T-helper 1 cell (primary cell): ENCODE data around the gene SMURF1.

Source experiments
- DNase-seq, 5 donors: peaks; one replicate each; pipeline ENCODE4 v3.0.0-alpha.2; 2012 to 2020

SMURF1 gene

GRCh38 chr7:99002827-99003212 lies 141.1 kb downstream of the SMURF1 start:
- DNase-seq = no peak

- no peak for DNase-seq
Observed at GRCh38 chr7:99002148-99002826, 141.6 kb downstream of the SMURF1 start.

GRCh38 chr7:99001482-99002147 lies 142.3 kb downstream of the SMURF1 start:
- DNase-seq = no peak

GRCh38 chr7:99000904-99001465 lies 142.9 kb downstream of the SMURF1 start:
- no peak for DNase-seq

GRCh38 chr7:99000196-99000903 lies 143.6 kb downstream of the SMURF1 start:
- no peak for DNase-seq

- no peak for DNase-seq
Observed at GRCh38 chr7:98998821-98999725, 144.8 kb downstream of the SMURF1 start.

GRCh38 chr7:98997846-98998245 lies 146.1 kb downstream of the SMURF1 start:
- DNase-seq = no peak

- no peak for DNase-seq
Observed at GRCh38 chr7:98996150-98996552, 147.8 kb downstream of the SMURF1 start.

GRCh38 chr7:98995523-98996149 lies 148.3 kb downstream of the SMURF1 start:
- DNase-seq = no peak

- no peak for DNase-seq
Observed at GRCh38 chr7:98995111-98995510, 148.8 kb downstream of the SMURF1 start.

GRCh38 chr7:98994046-98994944 lies 149.6 kb downstream of the SMURF1 start:
- DNase-seq = no peak

GRCh38 chr7:98993024-98993897 lies 150.6 kb downstream of the SMURF1 start:
- no peak for DNase-seq

- no peak for DNase-seq
Observed at GRCh38 chr7:98992076-98992475, 151.8 kb downstream of the SMURF1 start.

- DNase-seq = no peak
Observed at GRCh38 chr7:98991141-98991540, 152.8 kb downstream of the SMURF1 start.

- no peak for DNase-seq
Observed at GRCh38 chr7:98990356-98990755, 153.6 kb downstream of the SMURF1 start.

- DNase-seq = no peak
Observed at GRCh38 chr7:98988641-98989040, 155.3 kb downstream of the SMURF1 start.

- no peak for DNase-seq
Observed at GRCh38 chr7:98985945-98986344, 158.0 kb downstream of the SMURF1 start.

GRCh38 chr7:98985406-98985805 lies 158.5 kb downstream of the SMURF1 start:
- DNase-seq = no peak

GRCh38 chr7:98984126-98984525 lies 159.8 kb downstream of the SMURF1 start:
- DNase-seq = no peak

GRCh38 chr7:98982686-98983085 lies 161.2 kb downstream of the SMURF1 start:
- no peak for DNase-seq
